Endothelial cell (in vitro differentiated cells): Measurements from ENCODE around the gene PPAT. TPM values are rescaled to one million over a fixed set of nuclear protein-coding genes. Genes with fewer than 3 reads are reported as not detected.

Source experiments
- DNase-seq: peaks from one replicate; pipeline ENCODE4 v3.0.0; 2021; ENCODE audit warnings: low spot score
- H3K27ac Mint-ChIP-seq: one replicate; pipeline ENCODE4 v1.8.0; 2021; ENCODE audit warnings: mixed read lengths, inconsistent platforms; ENCODE audit not compliant: unreplicated experiment
- H3K27me3 Mint-ChIP-seq: one replicate; pipeline ENCODE4 v1.8.0; 2021; ENCODE audit warnings: mild to moderate bottlenecking, moderate library complexity, mixed read lengths, inconsistent platforms; ENCODE audit not compliant: unreplicated experiment
- H3K36me3 Mint-ChIP-seq: one replicate; pipeline ENCODE4 v1.8.0; 2021; ENCODE audit warnings: mild to moderate bottlenecking, low read depth, mixed read lengths, inconsistent platforms; ENCODE audit not compliant: unreplicated experiment
- H3K4me1 Mint-ChIP-seq: one replicate; pipeline ENCODE4 v1.8.0; 2021; ENCODE audit warnings: mild to moderate bottlenecking, mixed read lengths, inconsistent platforms; ENCODE audit not compliant: unreplicated experiment
- H3K4me3 Mint-ChIP-seq: one replicate; pipeline ENCODE4 v1.8.0; 2021; ENCODE audit warnings: mild to moderate bottlenecking, mixed read lengths, inconsistent platforms; ENCODE audit not compliant: unreplicated experiment
- H3K9me3 Mint-ChIP-seq: one replicate; pipeline ENCODE4 v1.8.0; 2021; ENCODE audit warnings: mixed read lengths, inconsistent platforms; ENCODE audit not compliant: unreplicated experiment
- total RNA-seq: library from RNA; stranded (reverse); fragmentation: NEBNext Ultra II Directional; extraction: Animal tissue kit (Norgen Biotek cat#: 25700); gene quantifications from one replicate; pipeline ENCODE4 v1.2.1, GENCODE V29; 2021; ENCODE audit not compliant: unreplicated experiment
- TF ChIP-seq, protein P1 (sequence below): fragments of 200-600 bp; sonication (generic); IDR thresholded peaks from one replicate; pipeline ENCODE4 v1.5.0; 2021; ENCODE audit warnings: antibody characterized with exemption; ENCODE audit not compliant: unreplicated experiment

The PPAT gene
- total RNA-seq, 1 donor from 2014 or later = 13.3 TPM

- no peak overlapping the region for H3K4me3 Mint-ChIP-seq
- H3K27ac Mint-ChIP-seq = no peak overlapping the region
- no peaks in the 10 kb centered on the region for H3K9me3 Mint-ChIP-seq
- H3K27me3 Mint-ChIP-seq = peaks cover 17% of the 10 kb centered on the region
- peaks cover 18% of the 10 kb centered on the region for H3K4me1 Mint-ChIP-seq
- TF ChIP-seq, protein P1, sequence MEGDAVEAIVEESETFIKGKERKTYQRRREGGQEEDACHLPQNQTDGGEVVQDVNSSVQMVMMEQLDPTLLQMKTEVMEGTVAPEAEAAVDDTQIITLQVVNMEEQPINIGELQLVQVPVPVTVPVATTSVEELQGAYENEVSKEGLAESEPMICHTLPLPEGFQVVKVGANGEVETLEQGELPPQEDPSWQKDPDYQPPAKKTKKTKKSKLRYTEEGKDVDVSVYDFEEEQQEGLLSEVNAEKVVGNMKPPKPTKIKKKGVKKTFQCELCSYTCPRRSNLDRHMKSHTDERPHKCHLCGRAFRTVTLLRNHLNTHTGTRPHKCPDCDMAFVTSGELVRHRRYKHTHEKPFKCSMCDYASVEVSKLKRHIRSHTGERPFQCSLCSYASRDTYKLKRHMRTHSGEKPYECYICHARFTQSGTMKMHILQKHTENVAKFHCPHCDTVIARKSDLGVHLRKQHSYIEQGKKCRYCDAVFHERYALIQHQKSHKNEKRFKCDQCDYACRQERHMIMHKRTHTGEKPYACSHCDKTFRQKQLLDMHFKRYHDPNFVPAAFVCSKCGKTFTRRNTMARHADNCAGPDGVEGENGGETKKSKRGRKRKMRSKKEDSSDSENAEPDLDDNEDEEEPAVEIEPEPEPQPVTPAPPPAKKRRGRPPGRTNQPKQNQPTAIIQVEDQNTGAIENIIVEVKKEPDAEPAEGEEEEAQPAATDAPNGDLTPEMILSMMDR = no peak
- H3K36me3 Mint-ChIP-seq = peaks cover 4% of the 10 kb centered on the region
- DNase-seq = no peak
Measured at GRCh38 chr4:56438766-56439165, 3.4 kb upstream of the PPAT start.

GRCh38 chr4:56434599-56435139 is 746 bp downstream of the PPAT start:
- DNase-seq = peak; percentile 63
- H3K27ac Mint-ChIP-seq = peak overlapping the region; percentile 27
- no peaks in the 10 kb centered on the region for H3K9me3 Mint-ChIP-seq
- peaks cover 14% of the 10 kb centered on the region for H3K4me1 Mint-ChIP-seq
- H3K27me3 Mint-ChIP-seq = peaks cover 21% of the 10 kb centered on the region
- H3K36me3 Mint-ChIP-seq = peaks cover 4% of the 10 kb centered on the region
- peak overlapping the region; percentile 87 for H3K4me3 Mint-ChIP-seq
- TF ChIP-seq, protein P1 = no peak

- Mint-ChIP-seq H3K4me3 (peak overlapping the region; percentile 31), H3K27ac (no peak overlapping the region)
Measured at GRCh38 chr4:56433280-56433679, 2.1 kb downstream of the PPAT start.

GRCh38 chr4:56430203-56430602 is 5.2 kb downstream of the PPAT start:
- TF ChIP-seq, protein P1 = no peak
- no peak for DNase-seq
- no peaks in the 10 kb centered on the region for H3K36me3 Mint-ChIP-seq
- no peak overlapping the region for H3K27ac Mint-ChIP-seq
- no peak overlapping the region for H3K4me3 Mint-ChIP-seq
- H3K27me3 Mint-ChIP-seq = peaks cover 13% of the 10 kb centered on the region
- H3K4me1 Mint-ChIP-seq = peaks cover 8% of the 10 kb centered on the region
- no peaks in the 10 kb centered on the region for H3K9me3 Mint-ChIP-seq

More at GRCh38 chr4:56433280-56433679, 2.1 kb downstream of the PPAT start:
- Mint-ChIP-seq H3K9me3 (no peaks in the 10 kb centered on the region), H3K4me1 (peaks cover 14% of the 10 kb centered on the region), H3K27me3 (peaks cover 21% of the 10 kb centered on the region), H3K36me3 (peaks cover 4% of the 10 kb centered on the region)
- TF ChIP-seq, protein P1 = no peak
- DNase-seq = no peak

GRCh38 chr4:56427179-56427578 is 8.2 kb downstream of the PPAT start:
- Mint-ChIP-seq H3K36me3 (no peaks in the 10 kb centered on the region), H3K9me3 (no peaks in the 10 kb centered on the region), H3K27me3 (no peaks in the 10 kb centered on the region), H3K27ac (no peak overlapping the region), H3K4me1 (no peaks in the 10 kb centered on the region), H3K4me3 (no peak overlapping the region)
- no peak for DNase-seq
- TF ChIP-seq, protein P1 = no peak
